H1 (cell line): Measurements from ENCODE around the gene PLK3. TPM values are rescaled to one million over a fixed set of nuclear protein-coding genes. Genes with fewer than 3 reads are reported as not detected.

Experiments
- CTCF ChIA-PET: fragments of 300-600 bp; sonication (Branson Sonifier 250); formaldehyde crosslinking; loops from one replicate; lab custom pipeline; 2021; ENCODE audit not compliant: partially characterized antibody; lab: Charles Lee
- POLR2A ChIA-PET: fragments of 300-600 bp; sonication (Branson Sonifier 250); formaldehyde crosslinking; loops from one replicate; lab custom pipeline; 2021; ENCODE audit warnings: inconsistent platforms; ENCODE audit not compliant: partially characterized antibody; lab: Charles Lee
- DNase-seq, 2 experiments: peaks; one replicate each; pipeline versions ENCODE4 v3.0.0 to v3.0.0-alpha.2; 2010 to 2022; ENCODE audit warnings: low spot score in 2 of 2, low read depth in 1 of 2, mixed read lengths in 1 of 2
- FAIRE-seq: peaks from 2 replicates; lab custom pipeline; 2011; peaks lifted over from hg19 to GRCh38; lab: Jason Lieb, UNC
- H2AFZ ChIP-seq: 2 replicates; pipeline ENCODE4 v1.8.1; 2012; ENCODE audit warnings: low read length, inconsistent platforms
- H2AK5ac ChIP-seq: 2 replicates; pipeline ENCODE4 v1.6.1; 2013; ENCODE audit warnings: low read depth, low read length
- H2BK120ac ChIP-seq: replicated peaks from 2 replicates; pipeline ENCODE3; 2013; ENCODE audit warnings: low read depth, low read length, inconsistent platforms
- H2BK12ac ChIP-seq: 2 replicates; pipeline ENCODE4 v1.6.1; 2013; ENCODE audit warnings: low read depth, low read length
- H2BK15ac ChIP-seq: 2 replicates; pipeline ENCODE4 v1.6.1; 2013; ENCODE audit warnings: low read length
- H2BK20ac ChIP-seq: 2 replicates; pipeline ENCODE4 v1.6.1; 2013; ENCODE audit warnings: low read length
- H2BK5ac ChIP-seq: 2 replicates; pipeline ENCODE4 v1.6.1; 2013; ENCODE audit warnings: low read depth, low read length
- H3K14ac ChIP-seq: 2 replicates; pipeline ENCODE4 v1.6.1; 2013; ENCODE audit warnings: inconsistent platforms; ENCODE audit not compliant: insufficient read length
- H3K18ac ChIP-seq: 2 replicates; pipeline ENCODE4 v1.6.1; 2013; ENCODE audit warnings: low read length; ENCODE audit errors: extremely low read depth
- H3K23ac ChIP-seq: 2 replicates; pipeline ENCODE4 v1.6.1; 2013; ENCODE audit warnings: inconsistent platforms; ENCODE audit not compliant: insufficient read length
- H3K23me2 ChIP-seq: 2 replicates; pipeline ENCODE4 v1.6.1; 2013; ENCODE audit warnings: low read depth, low read length
- H3K27ac ChIP-seq: 2 replicates; pipeline ENCODE4 v1.6.1; 2011; ENCODE audit warnings: low read depth, low read length, inconsistent platforms
- H3K27me3 ChIP-seq, 4 experiments: replicated peaks in 1 of 4; 1 replicate in 1 of 4; 2 replicates in 3 of 4; pipeline versions ENCODE4 v1.6.1 to v1.8.1; 2011 to 2013; ENCODE audit warnings: low read length in 3 of 4, mild to moderate bottlenecking in 3 of 4, inconsistent platforms in 2 of 4, mixed read lengths in 2 of 4, moderate library complexity in 1 of 4; ENCODE audit not compliant: control insufficient read depth in 3 of 4, insufficient read depth in 3 of 4; ENCODE audit errors: extremely low read depth in 1 of 4
- H3K36me3 ChIP-seq, 4 experiments: 2 replicates each; pipeline versions ENCODE4 v1.6.1 to v1.8.1; 2011 to 2013; ENCODE audit warnings: mild to moderate bottlenecking in 4 of 4, low read length in 3 of 4, moderate library complexity in 2 of 4, control low read depth in 1 of 4, inconsistent platforms in 1 of 4; ENCODE audit not compliant: insufficient read depth in 4 of 4, control insufficient read depth in 2 of 4
- H3K4ac ChIP-seq: replicated peaks from 2 replicates; pipeline ENCODE3; 2013; ENCODE audit warnings: low read length, low read depth, mixed read lengths, inconsistent platforms; ENCODE audit not compliant: insufficient read length
- H3K4me1 ChIP-seq, 4 experiments: replicated peaks in 1 of 4; 1 replicate in 1 of 4; 2 replicates in 3 of 4; pipeline versions ENCODE4 v1.6.1 to v1.8.1; 2011 to 2013; ENCODE audit warnings: low read length in 3 of 4, inconsistent platforms in 2 of 4, mixed read lengths in 1 of 4; ENCODE audit not compliant: insufficient read depth in 4 of 4, control insufficient read depth in 3 of 4
- H3K4me2 ChIP-seq, 2 experiments: 2 replicates each; pipeline versions ENCODE4 v1.6.1 to v1.8.1; 2011 to 2013; ENCODE audit warnings: low read depth in 2 of 2, low read length in 2 of 2, control low read depth in 1 of 2, inconsistent platforms in 1 of 2, mild to moderate bottlenecking in 1 of 2; ENCODE audit not compliant: insufficient read depth in 1 of 2
- H3K4me3 ChIP-seq, 4 experiments: fragments of 200-600, 300-600 bp in 1 of 4; sonication (generic), shearing (Covaris generic), sonication (Bioruptor Twin) in 1 of 4; 2 replicates each; pipeline versions ENCODE4 v1.5.1 to v1.8.1; 2011 to 2016; ENCODE audit warnings: low read length in 4 of 4, low read depth in 3 of 4, control low read depth in 2 of 4, inconsistent platforms in 2 of 4, mild to moderate bottlenecking in 2 of 4, mixed read lengths in 1 of 4, moderate library complexity in 1 of 4; ENCODE audit not compliant: insufficient read depth in 2 of 4; ENCODE audit errors: extremely low read depth in 1 of 4
- H3K56ac ChIP-seq: replicated peaks from 2 replicates; pipeline ENCODE3; 2013; ENCODE audit warnings: low read depth, mild to moderate bottlenecking, mixed read lengths, low read length, inconsistent platforms; ENCODE audit not compliant: insufficient read length
- H3K79me1 ChIP-seq: 2 replicates; pipeline ENCODE4 v1.6.1; 2013; ENCODE audit warnings: low read depth, low read length, control low read depth
- H3K79me2 ChIP-seq, 2 experiments: 2 replicates each; pipeline versions ENCODE4 v1.6.1 to v1.8.1; 2012 to 2013; ENCODE audit warnings: low read length in 2 of 2, mild to moderate bottlenecking in 2 of 2, inconsistent platforms in 1 of 2; ENCODE audit not compliant: insufficient read depth in 2 of 2, control insufficient read depth in 1 of 2
- H3K9ac ChIP-seq, 4 experiments: replicated peaks in 1 of 4; 1 replicate in 1 of 4; 2 replicates in 3 of 4; pipeline versions ENCODE4 v1.6.1 to v1.8.1; 2011 to 2013; ENCODE audit warnings: low read depth in 3 of 4, low read length in 3 of 4, control low read depth in 2 of 4, mild to moderate bottlenecking in 2 of 4, moderate library complexity in 2 of 4, inconsistent platforms in 1 of 4; ENCODE audit errors: extremely low read depth in 1 of 4
- H3K9me3 ChIP-seq, 2 experiments: 2 replicates each; pipeline versions ENCODE4 v1.6.1 to v1.8.1; 2012 to 2013; ENCODE audit warnings: mild to moderate bottlenecking in 2 of 2, moderate library complexity in 2 of 2, control low read depth in 1 of 2, inconsistent platforms in 1 of 2, low read depth in 1 of 2, low read length in 1 of 2, mixed read lengths in 1 of 2; ENCODE audit not compliant: insufficient read depth in 2 of 2
- H4K20me1 ChIP-seq, 2 experiments: replicated peaks in 1 of 2; 2 replicates each; pipeline versions ENCODE3 to v1.8.1; 2011 to 2013; ENCODE audit warnings: inconsistent platforms in 2 of 2, low read length in 2 of 2, mild to moderate bottlenecking in 1 of 2; ENCODE audit not compliant: insufficient read depth in 2 of 2, control insufficient read depth in 1 of 2
- H4K5ac ChIP-seq: 2 replicates; pipeline ENCODE4 v1.6.1; 2013; ENCODE audit warnings: low read length, low read depth, mixed read lengths, inconsistent platforms; ENCODE audit not compliant: insufficient read length
- H4K8ac ChIP-seq: 2 replicates; pipeline ENCODE4 v1.8.0; 2013; ENCODE audit warnings: mild to moderate bottlenecking, moderate library complexity, low read length, inconsistent platforms; ENCODE audit not compliant: insufficient read depth; ENCODE audit errors: extremely low read depth
- H4K91ac ChIP-seq: replicated peaks from 2 replicates; pipeline ENCODE3; 2013; ENCODE audit warnings: low read length, mixed read lengths, inconsistent platforms; ENCODE audit not compliant: insufficient read length
- CEBPB ChIP-seq: IDR thresholded peaks from 2 replicates; pipeline ENCODE4 v1.6.1; 2012; ENCODE audit warnings: low read depth, low read length
- EP300 ChIP-seq, 2 experiments: IDR thresholded peaks; 1 replicate in 1 of 2; 2 replicates in 1 of 2; pipeline ENCODE4 v1.6.1; 2011 to 2012; ENCODE audit warnings: low read depth in 2 of 2, low read length in 2 of 2, mild to moderate bottlenecking in 2 of 2, borderline replicate concordance in 1 of 2, inconsistent platforms in 1 of 2, moderate library complexity in 1 of 2
- GTF2F1 ChIP-seq: IDR thresholded peaks from 2 replicates; pipeline ENCODE4 v1.6.1; 2012; ENCODE audit warnings: low read depth, low read length, improper control_type of control experiment, borderline replicate concordance
- KDM5A ChIP-seq: fragments of 200-600 bp; IDR thresholded peaks from 2 replicates; pipeline ENCODE4 v1.7.1; 2012; ENCODE audit warnings: mild to moderate bottlenecking, low read length, inconsistent platforms, mixed read lengths
- MAFK ChIP-seq: IDR thresholded peaks from 2 replicates; pipeline ENCODE4 v1.6.1; 2012; ENCODE audit warnings: low read depth, mild to moderate bottlenecking, improper control_type of control experiment, low read length
- SP1 ChIP-seq: IDR thresholded peaks from 2 replicates; pipeline ENCODE4 v1.6.1; 2011; ENCODE audit warnings: low read depth, low read length
- SP2 ChIP-seq: IDR thresholded peaks from 2 replicates; pipeline ENCODE4 v1.6.1; 2012; ENCODE audit warnings: mild to moderate bottlenecking, low read length, inconsistent platforms
- SRF ChIP-seq: IDR thresholded peaks from 2 replicates; pipeline ENCODE4 v1.6.1; 2011; ENCODE audit warnings: mild to moderate bottlenecking, low read depth, low read length, moderate library complexity
- TAF1 ChIP-seq: IDR thresholded peaks from 2 replicates; pipeline ENCODE4 v1.6.1; 2011; ENCODE audit warnings: mild to moderate bottlenecking, low read depth, low read length
- YY1 ChIP-seq: IDR thresholded peaks from 2 replicates; pipeline ENCODE4 v1.6.1; 2011; ENCODE audit warnings: low read depth, mild to moderate bottlenecking, low read length
- WGBS, 2 experiments: shearing (Covaris generic) in 1 of 2; methylation state at CpG; one replicate each; pipeline versions ENCODE4 v1.1.6 to v1.1.7; 2013 to 2015; ENCODE audit warnings: low lambda C conversion rate in 2 of 2, mixed read lengths in 2 of 2, inconsistent platforms in 1 of 2, low coverage in 1 of 2, missing lambda C conversion rate in 1 of 2; ENCODE audit not compliant: insufficient replicate concordance in 2 of 2, insufficient coverage in 1 of 2, insufficient read length in 1 of 2; ENCODE audit errors: extremely low coverage in 1 of 2, missing lambda C conversion rate in 1 of 2; 5-methylcytosine and 5-hydroxymethylcytosine counted together
- polyA plus RNA-seq, 7 experiments: library from polyadenylated mRNA; depleted of rRNA in 3 of 7; stranded (reverse) in 5 of 7; unstranded in 2 of 7; fragments of >200 nt in 5 of 7; fragments of 200-250 nt in 2 of 7; gene quantifications; 1 replicate in 5 of 7; 2 replicates in 1 of 7; 4 replicates in 1 of 7; pipeline versions ENCODE4 v1.2.1 to v1.2.3, GENCODE V29; 2011 to 2013; ENCODE audit warnings: missing spikeins in 2 of 7, mixed read lengths in 2 of 7
- total RNA-seq: library from RNA; stranded (reverse); fragmentation: NEBNext Ultra II Directional; extraction: Animal tissue kit (Norgen Biotek cat#: 25700); gene quantifications from 2 replicates; pipeline ENCODE4 v1.2.1, GENCODE V29; 2021

The PLK3 gene
- total and polyA plus RNA-seq, 2 of the 8 experiments (the other 6 are each of a cell fraction or from before 2014, with no cell fraction given) = 7.9 to 12.3 TPM

DNA sequence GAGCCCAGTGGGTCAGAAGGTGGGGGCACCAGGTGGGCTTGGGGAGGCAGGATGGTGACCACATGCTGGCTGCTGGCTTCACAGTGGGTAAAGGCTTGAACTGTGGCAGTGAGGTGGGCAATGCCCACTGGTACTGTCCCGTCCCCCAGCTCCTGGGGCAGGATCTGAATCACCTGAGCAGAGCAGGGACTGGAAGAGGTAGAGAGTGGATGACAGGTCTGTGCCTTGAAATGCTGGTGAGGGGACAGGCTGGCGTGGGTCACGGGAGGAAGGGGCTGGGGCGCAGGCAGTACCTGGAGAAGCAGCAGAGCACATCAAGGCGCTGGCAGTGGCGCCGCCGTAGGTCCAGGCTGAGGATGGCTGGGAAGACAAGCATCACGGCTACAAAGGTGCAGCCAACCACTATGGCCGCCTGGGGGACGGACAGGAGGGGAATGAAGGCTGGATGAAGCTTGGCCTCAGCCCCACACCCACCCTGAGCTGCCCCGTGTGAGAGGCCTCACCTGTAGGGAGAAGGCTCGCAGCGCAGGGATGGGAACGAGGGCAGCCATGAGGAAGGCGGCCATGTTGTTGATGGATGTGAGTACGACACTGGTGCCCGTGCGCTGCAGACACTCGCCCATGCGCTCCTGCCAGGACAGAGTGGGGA, 27.9 kb downstream of the PLK3 start:
- H4K91ac ChIP-seq = peak overlapping the region; percentile 40
- H4K20me1 ChIP-seq = no peaks in the 10 kb centered on the region
- no peak overlapping the region for H3K14ac ChIP-seq
- H3K9me3 ChIP-seq = no peaks in the 10 kb centered on the region
- no peaks in the 10 kb centered on the region for H3K27me3 ChIP-seq
- no peak overlapping the region for H3K18ac ChIP-seq
- 93% methylated on average over 19 of the region's 21 CpGs; no CpG with 5 or more reads in 1 of the 2 experiments for WGBS, 2 experiments
- no peaks in the 10 kb centered on the region for H3K36me3 ChIP-seq
- no peak overlapping the region for H2BK120ac ChIP-seq
- H3K9ac ChIP-seq = no peak overlapping the region
- CTCF ChIA-PET = interaction anchor here (0.6 to 5.9 kb wide), 12 partner anchors 19 to 185 kb away, joined by 3 to 36 read pairs (median 5); partner anchors contain the start of genes BEST4, BTBD19, HECTD3 and UROD
- H3K4ac ChIP-seq = peak overlapping the region; percentile 57
- no peaks in the 10 kb centered on the region for H3K79me1 ChIP-seq
- no peak overlapping the region for H3K56ac ChIP-seq
- no peak overlapping the region for H3K4me2 ChIP-seq
- peak overlapping the region; percentile 50; the same call in 1 of the 2 replicates for H2BK15ac ChIP-seq
- no peak overlapping the region for H3K27ac ChIP-seq
- H3K23ac ChIP-seq = no peak overlapping the region
- H2AK5ac ChIP-seq = no peak overlapping the region; the same call in 1 of the 2 replicates
- H3K79me2 ChIP-seq = no peaks in the 10 kb centered on the region
- peaks cover 0 to 12% (median 4%) of the 10 kb centered on the region in 4 experiments; a peak in 6 of 7 replicates for H3K4me1 ChIP-seq
- no peak for DNase-seq
- POLR2A ChIA-PET = interaction anchor here (1.2 to 16.6 kb wide), 7 partner anchors 8 to 512 kb away, joined by 4 to 547 read pairs (median 18); partner anchors contain the start of genes BTBD19, DYNLT4, HPDL and MUTYH
- H4K8ac ChIP-seq = peak overlapping the region; percentile 14; the same call in 1 of the 2 replicates
- no peaks in the 10 kb centered on the region for H3K23me2 ChIP-seq
- peak overlapping the region; percentile 12; the same call in 1 of the 2 replicates for H2BK12ac ChIP-seq
- no peak overlapping the region for H4K5ac ChIP-seq
- FAIRE-seq = no peak
- H2BK5ac ChIP-seq = peak overlapping the region; percentile 22; the same call in 1 of the 2 replicates
- H3K4me3 ChIP-seq = no peak overlapping the region
- H2BK20ac ChIP-seq = peak overlapping the region; percentile 21; the same call in 1 of the 2 replicates
- H2AFZ ChIP-seq = no peak overlapping the region; the same call in 1 of the 2 replicates
- no peak for TF ChIP-seq SP2
- TF ChIP-seq TAF1 = no peak
- TF ChIP-seq KDM5A = no peak
- no peak for TF ChIP-seq CEBPB
- no peak for TF ChIP-seq GTF2F1
- TF ChIP-seq SP1 = no peak
- TF ChIP-seq SRF = no peak
- TF ChIP-seq MAFK = no peak
- TF ChIP-seq YY1 = 0 out of 2 replicates have a peak, but pooled peaks have one; percentile 40
- no peak for TF ChIP-seq EP300 (IDR thresholded peaks at IDR 0.05; ENCODE audit: borderline replicate concordance in 1 of 2, low read depth in 2 of 2, low read length in 2 of 2)
